A549 treated with dexamethasone at 1 μM for 4 hours (cell line): ENCODE data around the gene DDN. TPM values are rescaled to one million over a fixed set of nuclear protein-coding genes. Genes with fewer than 3 reads are reported as not detected.

ENCODE experiments used
- total RNA-seq: library from RNA; stranded (reverse); fragments of 200-300 nt; extraction: Qiagen RNA extraction; gene quantifications from 5 replicates; pipeline ENCODE4 v1.2.3, GENCODE V29; 2022

The DDN gene
- total RNA-seq, result 0.56 to 0.71 TPM (median 0.67 TPM) in 5 replicates

GRCh38 chr12:48999371-49000131 lies at the start of gene DDN:
Gene DDN (minus strand): TSS chr12:48999375. CDS start chr12:48999287, 88 bp downstream.

GRCh38 chr12:49018261-49019119 lies 19.3 kb upstream of the DDN start, which contains the start of gene PRKAG1:
Gene PRKAG1 (minus strand): TSS chr12:49018776. CDS start chr12:49018740, 36 bp downstream.

GRCh38 chr12:48978291-48978740 lies 20.9 kb downstream of the DDN start, which contains the start of gene WNT1:
Gene WNT1 (plus strand): TSS chr12:48978322. CDS start chr12:48978651, 329 bp downstream.

GRCh38 chr12:48957141-48958048 lies 41.8 kb downstream of the DDN start, which contains the start of gene ARF3:
Gene ARF3 (minus strand): TSS chr12:48957487. CDS start chr12:48941095, 16,392 bp downstream.

Other genes with a start within 250 kb of the DDN start
- gene ADCY6, start 210.3 kb downstream of the DDN start, total RNA-seq, result 8.1 to 12.2 TPM (median 10.3 TPM) in 5 replicates
- 24.4 to 36.9 TPM (median 29.6 TPM) in 5 replicates for gene CACNB3, start 180.9 kb downstream of the DDN start, total RNA-seq
- gene DDX23, start 147.2 kb downstream of the DDN start, total RNA-seq, result 67.5 to 84.0 TPM (median 80.1 TPM) in 5 replicates
- gene RND1, start 133.5 kb downstream of the DDN start, total RNA-seq, result 2.6 to 4.7 TPM (median 3.1 TPM) in 5 replicates
- 52.7 to 58.9 TPM (median 55.2 TPM) in 5 replicates for gene FKBP11, start 73.9 kb downstream of the DDN start, total RNA-seq
- 113 to 164 TPM (median 152 TPM) in 5 replicates for gene ARF3, start 41.9 kb downstream of the DDN start, total RNA-seq
- gene WNT10B, start 27.6 kb downstream of the DDN start, total RNA-seq, result 1.5 to 2.4 TPM (median 2.2 TPM) in 5 replicates
- gene WNT1, start 21.1 kb downstream of the DDN start, total RNA-seq, result 0.07 to 0.28 TPM (median 0.18 TPM) in 5 replicates
- gene PRKAG1, start 19.4 kb upstream of the DDN start, total RNA-seq, result 40.6 to 44.3 TPM (median 41.4 TPM) in 5 replicates
- gene KMT2D, start 61.4 kb upstream of the DDN start, total RNA-seq, result 30.0 to 46.2 TPM (median 40.4 TPM) in 5 replicates
- 2.9 to 4.4 TPM (median 4.0 TPM) in 5 replicates for gene RHEBL1, start 70.6 kb upstream of the DDN start, total RNA-seq
- not detected in 5 replicates for gene DHH, start 95.4 kb upstream of the DDN start, total RNA-seq
- 11.5 to 17.2 TPM (median 14.4 TPM) in 5 replicates for gene LMBR1L, start 111.5 kb upstream of the DDN start, total RNA-seq
- gene TUBA1B, start 132.0 kb upstream of the DDN start, total RNA-seq, result 2,131 to 2,545 TPM (median 2,326 TPM) in 5 replicates
- gene TUBA1A, start 189.7 kb upstream of the DDN start, total RNA-seq, result 197 to 241 TPM (median 217 TPM) in 5 replicates